Activated T-helper 1 cell treated with anti-CD3 and anti-CD28 coated beads, Interleukin-2, amount 50 U/mL, for 16 hours (primary cell): ENCODE data around the gene HRH3.
A peak's percentile ranks its signal among the peaks of the same experiment; 100 is the strongest.

ENCODE experiments used
- DNase-seq, 2 donors: peaks; one replicate each; pipeline ENCODE4 v3.0.0-alpha.2; 2020; ENCODE audit warnings: low read depth in 1 of 2, low spot score in 1 of 2

The HRH3 gene

DNA sequence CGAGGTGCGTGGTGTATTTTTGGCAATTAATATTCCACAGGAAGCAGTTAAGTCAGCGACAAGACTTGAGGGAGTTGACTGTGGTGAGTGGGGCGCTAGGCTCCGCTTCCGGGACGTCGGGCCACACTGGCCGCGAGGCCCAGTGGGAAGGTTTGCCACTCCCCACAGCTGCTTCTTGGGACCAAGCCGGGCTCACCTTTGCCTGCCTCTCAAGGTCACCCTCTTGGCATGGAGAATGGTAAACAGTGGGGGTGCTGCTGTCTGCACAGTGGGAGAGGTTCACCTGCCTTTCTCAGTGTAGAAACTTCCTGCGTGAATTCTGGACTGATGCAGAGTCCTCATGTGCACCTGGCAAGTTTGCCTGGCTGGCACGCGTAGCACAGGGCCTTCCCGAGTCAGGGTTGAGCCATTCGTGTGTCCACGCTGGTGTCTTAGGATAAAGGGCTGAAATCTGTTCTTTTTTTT lies 24.6 kb upstream of the HRH3 start:
- DNase-seq = no peak

DNA sequence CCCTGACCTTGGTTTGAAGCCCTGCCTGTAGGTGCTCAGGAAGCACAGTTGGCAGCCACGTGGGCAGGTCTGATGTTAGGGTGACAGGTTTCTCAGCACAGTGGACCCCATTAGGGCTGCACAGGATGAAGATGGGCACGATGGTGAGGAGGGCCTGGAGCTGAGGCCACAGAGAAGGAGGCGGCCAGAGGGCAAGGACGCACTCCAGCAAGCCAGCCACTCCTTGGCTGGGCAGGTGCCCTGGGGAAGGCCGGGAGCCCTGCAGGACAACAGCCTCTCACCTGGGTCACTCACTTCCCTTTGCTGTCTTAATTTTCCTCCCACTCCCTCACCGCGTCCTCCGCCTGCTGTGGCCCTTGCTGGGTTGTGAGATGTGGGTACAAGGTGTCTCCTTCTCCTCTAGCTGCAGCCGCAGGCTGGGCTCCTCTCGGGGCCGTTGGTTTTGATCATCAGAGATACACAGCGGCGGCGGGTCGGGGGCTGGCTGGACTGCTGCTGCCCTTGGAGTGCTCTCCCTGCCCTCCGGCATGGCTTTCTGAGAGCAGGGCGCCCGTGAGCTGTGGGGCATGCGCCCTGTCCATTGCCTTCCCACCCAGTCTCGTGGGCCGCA lies 23.9 kb upstream of the HRH3 start:
- no peak for DNase-seq

DNA sequence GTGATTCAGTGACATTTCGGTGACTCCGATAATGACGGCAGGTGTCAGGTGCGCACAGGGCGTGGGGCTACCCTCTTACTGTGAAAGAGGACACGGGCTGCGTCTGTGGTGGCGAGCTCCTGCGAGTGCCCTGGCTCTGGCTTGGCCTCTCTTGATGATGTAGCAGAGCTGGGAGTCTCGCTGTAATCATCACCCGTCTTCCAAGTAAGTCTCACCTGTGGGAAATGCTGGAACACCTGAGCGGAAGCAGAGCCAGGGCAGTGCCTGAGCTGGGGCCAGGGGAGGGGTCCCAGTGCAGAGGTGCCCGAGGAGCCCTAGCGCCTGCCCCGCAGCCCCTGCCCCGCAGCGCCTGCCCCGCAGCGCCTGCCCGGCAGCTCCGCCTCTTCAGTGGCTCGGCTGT lies 23.0 kb upstream of the HRH3 start:
- DNase-seq = no peak

DNA sequence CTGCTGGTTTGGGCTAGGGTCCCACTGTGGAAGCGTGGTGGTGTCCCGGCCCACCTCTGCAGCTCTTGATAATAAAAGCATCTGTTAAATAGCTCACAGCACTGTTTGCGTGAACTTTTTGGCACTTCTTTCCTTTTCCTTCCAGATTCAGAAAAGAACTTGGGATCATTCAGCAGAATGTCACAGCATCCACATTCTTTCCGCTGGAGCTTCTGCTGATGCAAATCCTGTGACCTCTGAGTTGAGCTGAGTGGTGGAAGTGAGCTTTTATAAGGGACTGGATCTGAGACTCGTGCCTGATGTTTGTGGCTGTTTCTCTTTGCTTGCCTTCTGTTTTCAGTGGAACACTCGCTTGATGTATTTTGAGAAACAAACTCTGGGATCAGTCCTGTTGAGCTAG lies 22.1 kb upstream of the HRH3 start:
- no peak for DNase-seq

DNA sequence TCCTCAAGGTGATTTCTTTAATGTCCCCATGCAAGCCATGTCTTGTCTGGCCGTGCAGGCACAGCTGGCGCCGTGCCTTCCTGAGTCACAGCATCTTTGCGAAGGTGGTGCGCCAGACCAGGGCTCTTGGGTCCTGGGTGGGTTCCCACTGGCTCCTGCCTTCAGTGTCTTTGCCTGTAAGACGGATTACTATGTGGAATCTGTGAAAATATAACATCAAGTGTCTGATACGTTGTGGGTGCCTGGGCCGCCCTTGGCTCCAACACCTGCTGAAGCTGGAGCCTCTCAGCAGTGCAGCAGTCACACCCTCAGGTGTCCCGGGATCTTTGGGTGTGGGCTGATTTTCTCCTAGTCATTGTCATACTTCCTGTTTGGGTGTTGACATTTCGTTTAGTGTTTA lies 21.4 kb upstream of the HRH3 start:
- DNase-seq = no peak

DNA sequence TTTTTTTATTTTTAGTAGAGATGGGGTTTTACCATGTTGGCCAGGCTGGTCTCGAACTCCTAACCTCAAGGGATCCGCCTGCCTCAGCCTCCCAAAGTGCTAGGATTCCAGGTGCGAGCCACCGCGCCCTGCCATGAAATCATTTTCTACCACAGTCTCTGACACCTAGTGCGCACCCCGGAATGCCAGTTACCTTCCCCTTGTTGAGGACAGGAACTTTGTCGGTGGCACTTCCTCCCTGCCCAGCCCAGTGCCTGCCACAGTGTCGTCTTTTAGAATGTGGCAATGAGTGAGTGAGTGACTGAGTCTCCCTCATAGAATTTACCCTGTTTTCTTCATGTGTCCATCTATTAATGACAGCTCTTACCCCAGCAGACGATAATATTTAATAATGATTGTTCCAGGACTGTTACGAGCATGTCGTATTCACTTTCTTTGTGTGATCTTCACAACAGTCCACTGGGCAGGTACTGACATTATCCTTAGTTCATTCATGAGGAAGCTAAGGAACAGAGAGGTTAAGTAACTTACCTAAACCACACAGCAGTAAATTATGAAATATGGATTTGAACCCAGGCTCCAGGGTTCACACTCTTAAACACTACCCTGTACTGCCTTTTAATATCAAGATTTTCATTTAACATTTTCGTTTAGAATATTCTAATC lies 20.1 kb upstream of the HRH3 start:
- no peak for DNase-seq

DNA sequence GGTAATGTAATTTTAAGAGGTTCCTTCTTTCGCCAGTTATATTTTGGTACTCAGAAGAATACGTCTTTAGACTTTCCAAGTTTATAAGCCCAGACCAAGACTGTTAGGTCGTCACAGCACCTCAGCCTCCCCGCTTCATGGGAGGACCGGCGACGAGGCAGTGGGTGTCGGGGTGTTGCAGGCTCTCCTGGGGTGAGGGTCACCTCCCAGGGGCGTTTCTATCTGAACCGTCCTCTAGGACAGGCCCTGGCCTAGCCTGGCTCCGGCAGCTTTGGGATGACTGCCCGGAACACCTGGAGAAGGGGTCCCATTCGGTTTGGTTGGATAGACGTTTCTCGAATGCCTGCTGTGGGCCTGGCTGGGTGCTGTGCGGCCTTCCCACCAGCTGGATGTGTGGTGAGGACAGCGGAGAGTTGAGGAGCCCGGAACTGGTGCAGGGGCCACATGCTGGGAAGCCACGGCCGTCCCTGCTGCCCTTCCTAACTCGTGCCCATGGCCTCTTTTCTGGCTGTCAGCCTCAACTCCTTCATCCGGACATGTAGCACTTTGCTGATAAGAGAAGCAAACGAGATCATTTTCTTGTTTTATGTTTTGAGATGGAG lies 19.3 kb upstream of the HRH3 start:
- DNase-seq = no peak

DNA sequence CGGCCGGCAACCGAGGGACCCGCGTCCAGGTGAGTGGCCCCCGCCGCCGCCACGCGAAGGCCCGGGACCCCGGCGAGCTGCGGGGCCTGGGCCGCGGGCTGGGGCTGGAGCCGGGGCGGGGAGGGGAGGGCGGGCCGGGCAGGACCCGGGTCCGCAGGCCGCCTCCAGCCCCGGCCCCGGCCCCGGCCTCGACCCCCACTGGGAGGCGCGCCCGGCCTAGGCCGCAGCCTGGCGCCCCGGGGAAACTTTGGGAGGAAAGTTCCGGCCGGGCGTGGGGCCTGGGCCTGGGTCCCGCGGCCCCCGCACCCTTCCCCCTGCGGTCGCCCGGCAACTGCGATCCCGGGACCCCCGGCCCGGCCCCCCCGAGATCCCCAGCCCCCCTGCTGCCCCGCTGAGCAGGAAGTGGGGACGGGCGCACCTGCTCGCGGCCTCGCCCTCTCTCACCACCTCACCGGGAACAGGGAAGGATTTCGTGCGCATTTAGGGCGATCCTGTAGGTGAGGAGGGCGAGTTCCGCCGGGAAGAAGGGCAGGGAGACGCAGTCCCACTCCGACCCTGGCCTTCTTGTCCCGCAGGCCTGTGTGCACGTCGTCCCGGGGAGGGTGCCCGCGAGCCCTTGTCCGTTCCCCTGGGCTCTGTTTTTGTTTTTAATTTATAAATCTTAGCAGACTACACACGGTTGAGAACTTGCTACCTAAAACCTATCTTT lies 18.6 kb upstream of the HRH3 start:
- no peak for DNase-seq

DNA sequence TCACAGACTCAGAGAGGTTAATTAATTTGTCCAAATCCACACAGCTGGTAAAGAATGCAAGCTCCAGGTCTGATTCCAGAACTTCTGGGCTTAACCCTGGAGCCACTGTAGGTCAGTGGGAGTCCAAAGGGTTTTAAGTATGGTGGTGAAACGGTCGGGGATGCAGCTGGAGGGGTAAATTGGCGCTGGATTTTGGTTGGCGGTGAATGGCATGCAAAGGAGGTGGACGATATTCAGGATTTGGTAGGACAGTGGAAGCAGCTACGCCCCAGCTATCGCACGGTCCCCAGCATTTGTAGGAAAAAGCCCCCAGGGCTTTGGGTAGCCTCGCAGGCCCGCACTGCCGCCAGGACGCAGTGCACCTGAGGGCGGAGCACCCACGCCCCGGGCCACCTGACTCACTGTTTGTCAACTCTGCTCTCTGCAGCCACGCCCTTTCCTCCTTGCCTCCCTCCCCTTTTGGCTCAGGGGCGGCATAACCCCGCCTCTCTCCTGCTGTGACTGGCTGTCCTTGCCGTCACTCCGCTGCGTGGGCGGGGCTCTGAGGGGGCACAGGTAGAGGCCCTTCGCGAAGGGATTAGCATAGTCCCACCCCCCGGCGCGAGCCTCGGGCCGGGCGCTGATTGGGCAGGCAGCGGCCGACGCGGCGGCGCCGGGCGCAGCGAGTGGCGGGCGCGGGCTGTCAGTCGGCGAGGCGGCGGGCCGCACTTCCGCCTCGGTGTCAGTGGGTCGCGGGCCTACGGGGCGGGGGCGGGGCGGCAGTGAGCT lies 17.9 kb upstream of the HRH3 start, which contains the start of gene OSBPL2:
Gene OSBPL2 (plus strand): TSS at position 721 of the 768 bp plus-strand sequence. CDS start 17,664 bp downstream, outside the sequence.
- peak; percentile 99 to 100 for DNase-seq

DNA sequence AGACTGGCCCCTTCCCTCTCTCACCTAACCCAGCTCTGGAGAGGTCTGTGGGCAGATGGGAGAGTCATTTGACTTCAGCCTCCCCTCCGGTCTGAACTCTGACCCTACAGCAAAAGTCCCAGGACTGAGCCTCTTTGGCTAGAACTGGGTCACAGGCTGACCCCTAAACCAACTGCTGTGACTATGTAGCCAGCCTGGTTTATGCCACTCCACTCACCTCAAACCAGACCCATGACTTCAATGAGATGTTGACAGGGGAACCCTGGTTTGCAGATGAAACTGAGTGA lies 17.4 kb upstream of the HRH3 start:
- DNase-seq = no peak

DNA sequence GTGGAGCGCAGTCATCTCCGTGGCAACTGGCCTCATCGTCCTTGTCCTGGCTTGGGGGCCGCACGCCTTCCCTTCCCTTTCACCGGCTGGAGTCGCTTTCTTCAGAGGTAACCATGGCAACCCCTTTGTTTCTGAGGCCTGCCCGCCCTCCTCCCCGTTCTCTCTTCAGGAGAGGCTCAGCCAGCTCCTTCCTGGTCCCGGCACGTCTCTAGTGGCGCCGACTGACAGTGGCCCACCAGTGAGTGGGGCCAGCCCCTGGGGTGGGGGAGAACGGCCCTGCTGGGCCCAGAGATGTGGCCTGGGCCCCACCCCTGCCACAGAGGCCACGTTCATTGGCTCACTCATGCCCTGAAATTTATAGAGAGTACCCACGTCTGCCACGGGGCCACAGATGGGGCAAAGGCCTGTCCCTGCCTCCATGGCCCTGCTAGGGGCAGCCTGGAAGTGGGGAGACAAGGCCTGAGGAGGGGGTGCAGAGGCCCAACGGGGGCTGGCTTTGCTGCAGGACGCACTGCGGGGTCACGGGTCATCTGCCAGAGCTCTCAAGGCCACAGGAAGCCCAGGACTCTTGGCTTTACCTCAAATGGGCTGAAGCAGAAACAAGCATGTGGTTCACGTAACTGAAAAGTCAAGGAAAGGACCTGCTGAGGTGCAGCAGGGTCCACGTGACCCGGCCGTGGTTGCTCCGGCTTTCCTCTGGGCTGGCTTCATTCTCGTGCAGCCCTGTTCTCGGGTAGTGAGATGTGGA lies 16.9 kb upstream of the HRH3 start:
- no peak for DNase-seq

DNA sequence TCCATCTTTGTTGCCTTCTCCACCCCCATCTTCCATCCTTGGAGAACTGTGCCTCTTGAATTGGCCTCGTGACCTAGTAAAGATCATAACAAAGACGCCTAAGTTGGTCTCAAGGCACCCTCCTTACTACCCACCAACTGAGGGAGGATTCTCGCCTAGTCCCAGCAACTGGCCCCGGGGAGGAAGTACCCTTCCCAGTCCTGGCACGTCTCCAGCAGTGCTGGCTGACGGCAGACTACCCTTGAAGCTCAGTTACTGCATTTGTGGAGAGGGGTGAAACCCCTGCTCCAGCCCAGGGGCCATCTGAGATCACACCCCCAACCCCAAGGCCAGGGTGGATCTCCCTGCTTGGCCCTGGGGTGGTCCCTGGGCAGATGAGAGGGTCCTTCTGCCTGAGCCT lies 16.1 kb upstream of the HRH3 start:
- no peak for DNase-seq

DNA sequence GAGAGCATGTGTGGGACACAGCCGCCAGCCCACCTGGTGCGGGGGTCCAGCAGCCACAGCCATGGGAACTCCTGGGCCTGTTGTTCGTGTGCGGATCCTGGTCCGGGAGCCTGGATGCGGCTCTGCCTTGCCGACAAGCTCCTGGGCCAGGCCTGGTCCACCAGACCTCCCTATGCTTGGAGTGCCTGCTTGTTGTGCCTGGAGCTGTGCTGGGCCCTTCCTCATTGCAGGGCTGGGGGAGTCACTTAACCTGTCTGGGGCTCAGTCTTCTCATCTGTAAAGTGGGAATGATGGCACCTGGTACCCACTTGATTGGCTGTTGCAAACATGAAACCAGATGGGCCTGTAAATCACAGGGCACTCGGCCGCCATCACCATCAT lies 15.7 kb upstream of the HRH3 start:
- no peak for DNase-seq

DNA sequence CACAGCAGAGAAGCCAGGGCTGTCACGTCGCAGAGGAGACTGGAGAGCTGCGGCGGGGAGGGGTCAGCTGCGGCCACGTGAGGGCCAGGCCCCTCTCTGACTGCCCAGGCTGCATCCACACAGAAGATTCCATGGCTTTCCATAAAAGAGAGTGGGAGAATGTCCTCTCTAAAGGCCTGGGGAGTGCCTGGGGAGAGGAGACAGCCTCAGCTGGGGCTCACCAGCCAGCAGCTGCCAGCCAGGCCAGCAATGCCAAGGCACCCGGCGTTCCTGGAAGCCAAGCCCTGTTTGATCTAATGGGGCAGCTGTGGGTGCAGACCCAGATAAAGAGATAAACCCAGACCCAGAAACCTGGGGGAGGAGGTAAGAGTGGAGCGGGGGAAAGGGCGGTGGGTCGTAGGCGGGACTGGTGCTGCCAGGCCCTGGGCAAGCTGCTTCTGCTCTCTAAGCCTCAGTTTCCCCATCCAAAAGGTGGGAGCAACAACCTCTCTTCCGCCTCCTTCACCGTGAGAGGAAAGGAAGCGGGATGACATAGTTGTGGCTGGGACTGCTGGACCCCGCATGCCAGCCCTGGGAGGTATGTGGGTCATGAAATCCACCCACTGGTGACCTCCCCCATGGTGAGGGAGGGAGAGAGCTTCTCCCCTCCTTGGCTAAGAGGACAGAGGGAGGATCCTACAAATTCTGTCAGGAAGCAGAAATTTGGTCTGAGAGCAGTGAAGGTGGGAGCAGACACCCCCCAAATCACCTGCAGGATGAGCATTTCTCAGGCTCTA lies 15.1 kb upstream of the HRH3 start:
- DNase-seq = no peak

DNA sequence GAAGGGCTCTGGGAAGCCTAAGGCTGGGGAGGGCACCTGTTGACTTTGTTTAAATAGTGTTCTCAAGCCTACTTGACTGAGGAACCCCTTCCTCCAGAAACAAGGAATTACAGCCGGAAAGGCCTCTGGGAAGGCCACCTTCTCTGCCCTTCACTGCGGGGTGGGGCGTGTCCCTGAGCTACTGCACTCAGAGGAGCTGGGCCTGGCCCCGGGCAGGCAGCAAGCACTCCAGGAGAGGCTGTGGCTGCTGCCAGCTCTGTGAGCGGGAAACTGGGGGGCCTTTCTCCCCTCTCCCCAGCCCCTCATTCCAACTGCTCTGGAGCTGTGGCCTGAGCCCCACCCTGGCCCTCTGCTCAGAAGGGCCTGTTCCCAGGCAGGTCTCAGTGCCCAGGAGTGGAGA lies 14.3 kb upstream of the HRH3 start:
- DNase-seq = no peak

DNA sequence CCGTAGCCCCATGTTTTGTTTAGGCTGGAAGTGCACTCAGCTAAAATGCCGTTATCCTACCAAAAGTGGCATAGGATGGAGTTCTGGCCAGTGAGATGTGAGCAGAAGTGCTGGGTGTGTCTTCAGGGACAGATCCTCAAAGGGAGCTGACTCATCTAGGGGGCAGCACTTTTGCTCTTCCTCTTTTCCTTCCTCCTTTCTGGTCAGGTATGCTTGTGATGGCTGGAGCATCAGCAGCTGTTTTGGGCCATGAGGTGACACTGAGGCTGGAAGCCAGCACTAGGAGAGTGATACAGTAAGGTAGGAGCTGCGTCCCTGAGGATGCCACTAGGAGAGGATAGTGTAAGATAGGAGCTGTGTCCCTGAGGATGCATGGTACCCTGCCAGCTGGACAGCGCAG lies 13.6 kb upstream of the HRH3 start:
- no peak for DNase-seq

DNA sequence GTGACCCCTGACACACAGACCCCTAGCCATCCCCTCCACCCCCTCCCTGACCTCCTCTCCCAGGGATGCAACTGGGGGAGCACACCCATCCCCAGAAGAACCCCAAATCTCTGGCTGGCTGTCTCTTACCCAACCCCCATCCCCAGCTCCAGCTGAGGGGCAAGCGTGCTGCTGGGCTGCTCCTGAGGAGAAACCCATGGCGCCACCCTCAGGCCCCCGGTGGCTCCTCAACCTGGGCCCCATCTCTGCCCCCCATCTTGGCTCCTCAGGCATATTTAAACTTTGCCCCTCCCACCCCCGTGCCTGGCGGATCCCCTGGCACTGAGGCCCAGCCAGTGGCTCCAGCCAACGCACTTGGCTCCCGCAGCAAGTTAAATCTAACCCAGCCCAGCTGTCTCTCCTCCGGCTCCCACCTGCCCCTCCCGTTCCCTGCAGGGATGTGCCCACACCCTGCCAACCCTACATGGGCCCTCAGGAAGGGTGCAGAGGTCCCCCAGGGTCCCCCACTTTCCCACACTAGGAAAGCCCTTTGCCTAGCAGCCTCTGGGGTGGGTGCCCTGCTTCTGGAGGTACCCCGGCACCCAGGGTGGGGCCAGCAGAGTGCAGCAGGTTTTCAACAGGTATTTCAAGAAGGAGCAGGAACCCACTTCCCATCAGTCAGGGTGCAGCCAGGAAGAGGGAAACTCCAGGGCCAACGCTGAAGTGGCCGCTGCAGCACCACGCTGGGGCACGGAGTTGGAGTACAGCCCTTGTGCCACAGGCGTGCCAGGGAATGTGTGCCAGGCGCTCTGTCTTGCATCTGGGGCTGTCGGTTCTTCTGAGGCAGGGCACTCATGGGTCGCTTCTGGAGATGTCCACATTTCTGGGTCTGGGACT lies 12.9 kb upstream of the HRH3 start:
- DNase-seq = no peak

DNA sequence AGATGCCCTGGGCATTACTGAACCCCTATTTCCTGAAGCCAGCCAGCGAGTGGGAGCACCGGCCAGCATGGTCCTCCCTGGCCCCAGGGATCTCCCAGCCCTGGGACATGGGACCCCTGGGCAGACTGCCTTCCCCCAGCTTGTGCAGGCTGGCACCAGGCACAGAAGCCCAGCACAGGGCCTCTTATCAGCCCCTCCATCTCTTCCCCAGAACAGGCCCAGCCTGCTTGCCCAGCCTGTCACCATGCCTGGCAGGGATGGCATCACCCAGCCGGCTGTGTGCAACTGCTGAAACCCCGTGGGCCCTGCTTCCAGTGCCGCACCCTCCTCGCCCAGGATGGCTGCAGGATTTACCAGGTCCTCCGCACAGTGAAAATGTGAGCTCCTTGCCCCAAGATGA lies 12.1 kb upstream of the HRH3 start:
- DNase-seq = no peak

DNA sequence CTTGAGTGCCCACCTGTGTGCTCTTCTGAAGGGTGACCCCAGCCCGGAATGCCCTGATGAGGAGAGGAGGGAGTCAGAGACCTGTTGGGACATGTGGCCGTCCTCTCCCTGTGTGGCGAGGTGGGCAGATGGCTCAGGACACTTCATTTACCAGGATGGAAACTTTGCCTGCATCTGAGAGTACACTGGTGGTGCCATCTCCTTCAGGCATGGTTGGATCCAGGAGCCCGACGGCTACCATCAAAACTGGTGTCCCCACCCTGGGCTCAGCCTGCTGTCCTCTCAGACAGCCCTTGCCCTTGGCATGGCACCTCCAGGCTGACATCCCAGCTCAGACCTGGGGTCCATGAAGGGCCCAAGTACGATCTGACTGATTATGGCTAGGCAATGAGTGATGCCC lies 11.2 kb upstream of the HRH3 start:
- no peak for DNase-seq
